GM18498 (cell line): ENCODE data around the gene CCL4L2.
"Not testable (repeated sequence)": the region's sequence is repeated elsewhere in the genome, so short reads cannot be mapped to it uniquely, and the experiment has no call there.

Source experiments
- ATAC-seq: cut with Tn5 transposase; IDR thresholded peaks from one replicate; pipeline ENCODE4 v1.9.1; 2021; ENCODE audit warnings: mild to moderate bottlenecking, moderate library complexity; ENCODE audit not compliant: unreplicated experiment

Gene CCL4L2

DNA sequence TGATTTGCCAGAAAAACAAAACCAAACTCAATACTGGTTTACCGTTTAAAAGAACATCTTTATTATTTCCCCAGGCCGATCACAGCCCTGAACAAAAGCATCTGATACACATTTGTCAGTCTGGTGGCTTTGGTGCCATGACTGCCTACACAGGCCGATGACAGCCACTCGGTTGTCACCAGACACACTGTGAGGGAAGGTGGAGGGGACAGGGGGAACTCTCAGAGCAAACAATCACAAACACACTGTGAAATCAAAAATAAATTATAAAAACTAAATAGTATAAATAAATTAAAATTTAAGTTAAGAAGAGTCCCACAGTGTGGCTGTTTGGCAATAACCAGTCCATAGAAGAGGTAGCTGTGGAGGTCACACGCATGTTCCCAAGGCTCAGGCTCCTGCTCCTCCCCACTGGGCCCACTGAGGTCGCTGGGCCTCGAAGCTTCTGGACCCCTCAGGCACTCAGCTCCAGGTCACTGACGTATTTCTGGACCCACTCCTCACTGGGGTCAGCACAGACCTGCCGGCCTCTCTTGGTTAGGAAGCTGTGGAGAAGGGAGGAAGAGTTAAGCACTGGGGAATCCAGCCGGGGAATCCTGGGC, 15.9 kb upstream of the CCL4L2 start:
- not testable (repeated sequence) for ATAC-seq

DNA sequence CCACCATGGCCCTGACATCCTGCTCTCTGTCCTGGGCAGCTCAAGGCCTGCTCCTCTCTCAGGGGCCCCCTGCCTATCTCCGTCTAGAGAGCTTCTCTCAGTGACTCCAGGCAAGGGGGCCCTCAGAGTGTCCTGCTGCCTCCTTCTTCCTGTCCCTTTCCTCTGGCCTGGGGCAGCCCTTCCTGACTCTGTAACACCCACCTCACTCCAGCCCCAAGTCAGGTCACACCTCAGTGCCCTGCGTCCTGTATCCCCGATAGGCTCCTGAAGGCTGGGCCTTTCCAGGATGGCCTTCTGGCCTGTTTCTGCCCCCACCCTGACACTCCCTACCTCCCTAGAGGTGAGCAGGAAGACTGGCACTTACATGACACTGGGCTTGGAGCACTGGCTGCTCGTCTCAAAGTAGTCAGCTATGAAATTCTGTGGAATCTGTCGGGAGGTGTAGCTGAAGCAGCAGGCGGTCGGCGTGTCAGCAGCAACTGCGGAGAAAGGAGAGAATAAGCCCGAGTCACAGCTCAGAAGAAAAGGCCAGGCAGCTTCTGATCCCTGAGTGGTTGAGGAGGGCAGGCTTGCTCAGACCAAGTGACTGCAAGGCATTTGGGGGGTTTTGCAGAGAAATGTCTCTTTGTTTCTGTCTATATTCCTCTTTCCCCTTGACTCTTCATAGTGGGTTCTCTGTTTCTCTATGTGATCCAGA, 15.3 kb upstream of the CCL4L2 start:
- no peak for ATAC-seq

DNA sequence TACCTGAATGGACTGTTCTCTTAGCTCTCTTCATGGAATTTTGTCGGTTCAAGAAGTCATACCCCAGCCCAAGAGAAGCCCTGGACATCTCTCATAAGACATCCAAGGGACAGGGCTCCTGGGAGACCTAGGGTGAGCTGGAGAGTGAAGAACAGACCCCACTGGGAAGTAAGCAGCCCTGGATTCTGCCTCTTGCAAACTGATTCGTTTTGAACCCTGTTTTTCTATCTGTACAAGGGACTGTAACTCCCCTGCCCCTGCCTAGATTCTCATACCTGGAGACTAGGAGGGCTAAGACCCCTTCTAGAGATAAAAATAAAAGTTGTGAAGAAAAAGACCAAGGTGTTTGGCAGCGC, 14.8 kb upstream of the CCL4L2 start:
- ATAC-seq = peak; percentile 0

DNA sequence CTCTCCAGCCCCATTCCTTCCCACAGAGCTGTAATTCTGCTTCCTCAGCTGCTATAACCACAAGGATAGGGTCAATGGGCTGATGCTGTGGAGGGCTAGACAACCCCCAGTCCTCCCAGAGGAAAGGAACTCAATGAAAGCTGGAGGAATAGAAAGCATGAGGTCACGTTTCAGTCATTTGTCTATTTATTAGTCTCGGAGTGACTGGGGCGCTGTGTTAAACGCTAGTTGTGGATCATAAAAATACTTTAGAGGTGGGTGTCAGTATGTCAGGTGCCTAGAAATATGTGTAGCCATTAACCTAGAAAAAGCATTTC, 13.5 kb upstream of the CCL4L2 start:
- peak; percentile 18 for ATAC-seq

DNA sequence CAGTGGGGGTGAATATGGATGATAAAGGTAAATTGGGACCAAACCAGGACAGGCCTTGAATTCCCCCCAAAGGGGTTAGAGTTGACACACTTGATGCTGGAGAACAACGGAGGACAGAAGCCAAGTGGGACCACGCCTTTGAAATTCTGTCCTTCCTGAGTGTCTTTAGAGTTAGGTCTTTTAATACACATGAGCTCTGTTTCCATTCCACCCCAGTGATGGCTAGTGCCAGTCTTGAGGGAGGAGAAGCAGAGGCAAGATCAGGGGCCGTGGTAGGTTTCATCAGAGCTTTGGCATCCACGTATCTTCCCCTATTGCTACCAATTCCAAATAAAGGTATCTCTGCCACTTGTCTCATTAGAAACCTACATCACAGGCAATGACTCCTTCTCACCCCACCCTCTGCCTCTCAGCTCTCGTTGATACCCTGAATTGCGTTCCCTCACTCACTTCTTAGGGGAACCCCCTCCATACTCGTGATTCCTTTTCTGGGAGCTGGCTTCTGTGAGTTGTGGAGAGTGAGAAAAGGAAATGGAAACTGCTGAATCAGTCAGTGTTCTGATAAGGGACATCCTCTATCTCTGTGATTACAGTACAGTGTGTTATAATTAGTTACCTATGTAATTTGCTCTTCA, 11.9 kb upstream of the CCL4L2 start:
- ATAC-seq = no peak

DNA sequence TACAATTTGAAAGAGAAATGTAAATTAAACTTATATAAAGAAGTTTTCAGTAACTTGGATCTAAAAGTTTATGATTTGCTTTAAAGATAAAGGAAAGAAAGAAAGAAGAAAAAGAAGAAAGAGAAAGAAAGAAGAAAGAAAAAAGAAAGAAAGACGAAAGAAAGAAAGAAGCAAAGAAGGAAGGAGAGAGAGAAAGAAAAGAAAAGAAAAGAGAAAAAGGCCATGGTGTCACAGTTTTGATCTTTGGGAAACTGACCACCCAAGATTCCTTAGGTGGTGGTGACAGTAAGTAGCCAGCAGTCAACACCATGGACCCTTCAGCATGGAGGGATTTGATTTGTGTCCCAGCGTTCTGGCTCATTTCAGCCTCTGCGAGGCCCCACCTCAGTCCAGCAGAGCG, 9.8 kb upstream of the CCL4L2 start:
- ATAC-seq = not testable (repeated sequence)

DNA sequence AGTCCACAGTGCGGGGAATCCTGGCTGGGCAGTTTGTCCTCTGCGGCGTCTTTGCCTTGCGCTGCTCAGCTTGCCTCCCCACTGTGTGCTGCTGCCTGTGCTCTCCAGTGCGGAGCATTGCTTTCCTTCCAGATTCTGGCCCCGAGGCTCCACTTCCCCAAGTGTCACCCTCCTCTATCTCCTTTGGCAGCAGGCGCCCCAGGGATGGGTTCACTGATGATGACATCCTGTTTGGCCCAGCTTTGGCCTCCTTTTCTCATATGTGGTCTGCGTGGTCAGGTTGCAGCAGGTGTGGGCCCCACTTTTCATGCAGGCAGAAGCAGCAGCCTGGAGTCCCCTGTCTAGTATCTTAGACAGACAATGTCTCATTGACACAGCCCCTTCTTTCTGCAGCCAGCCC, 9.4 kb upstream of the CCL4L2 start:
- ATAC-seq = not testable (repeated sequence)

DNA sequence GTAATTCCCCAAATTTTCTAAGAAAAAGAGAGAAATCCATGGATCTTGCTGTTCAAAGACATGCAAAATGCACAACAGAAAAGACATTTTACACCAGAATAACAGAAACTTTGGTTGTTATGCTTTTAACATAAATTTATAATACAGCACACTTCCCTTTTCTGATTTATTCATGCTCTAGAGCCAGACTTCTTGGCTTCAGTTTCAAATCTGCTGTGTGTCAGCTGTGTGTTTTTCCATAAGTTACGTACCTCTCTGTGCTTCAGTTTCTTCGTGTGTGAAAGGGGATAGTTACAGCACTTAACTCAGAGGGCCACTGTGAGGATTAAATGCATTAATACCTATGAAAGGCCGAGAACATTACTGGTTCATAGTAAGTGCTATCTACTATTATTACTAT, 7.5 kb upstream of the CCL4L2 start:
- no peak for ATAC-seq

DNA sequence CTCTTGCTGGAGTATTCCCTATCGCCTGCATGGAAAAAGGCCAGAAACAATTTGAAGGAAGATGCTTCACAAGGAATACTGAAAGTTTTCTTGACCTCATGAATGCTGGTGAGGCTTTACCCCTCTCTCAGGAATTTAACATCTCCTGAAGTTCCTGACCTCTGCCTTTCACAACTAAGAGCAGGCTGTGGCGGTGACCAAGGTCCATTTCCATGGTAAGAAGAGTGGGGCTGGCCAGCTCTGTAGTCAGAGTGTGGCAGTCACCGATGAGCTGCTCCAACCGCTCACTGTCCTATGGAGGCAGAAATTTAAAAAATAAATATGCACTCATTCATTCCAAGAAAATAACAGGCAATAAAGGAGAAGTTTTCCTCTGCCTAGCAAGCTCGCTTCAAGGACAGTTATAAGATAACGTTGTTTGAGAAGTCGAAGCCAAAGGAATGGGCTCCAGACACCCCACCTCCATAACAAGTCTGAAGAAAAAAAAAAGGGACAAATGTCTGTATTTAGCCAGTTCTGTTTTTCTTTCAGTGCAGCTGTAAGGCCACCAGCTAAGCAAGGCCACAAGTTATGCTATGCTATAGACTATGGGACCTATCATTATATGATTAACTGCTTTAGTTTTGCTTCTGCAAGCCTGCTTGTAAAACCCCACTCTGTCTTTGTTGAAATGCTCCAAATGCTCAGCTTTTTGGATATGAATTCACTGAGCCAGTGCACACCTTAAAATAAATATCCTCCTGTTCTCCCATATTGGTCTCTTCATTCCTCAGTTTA, 6.0 kb upstream of the CCL4L2 start:
- no peak for ATAC-seq

DNA sequence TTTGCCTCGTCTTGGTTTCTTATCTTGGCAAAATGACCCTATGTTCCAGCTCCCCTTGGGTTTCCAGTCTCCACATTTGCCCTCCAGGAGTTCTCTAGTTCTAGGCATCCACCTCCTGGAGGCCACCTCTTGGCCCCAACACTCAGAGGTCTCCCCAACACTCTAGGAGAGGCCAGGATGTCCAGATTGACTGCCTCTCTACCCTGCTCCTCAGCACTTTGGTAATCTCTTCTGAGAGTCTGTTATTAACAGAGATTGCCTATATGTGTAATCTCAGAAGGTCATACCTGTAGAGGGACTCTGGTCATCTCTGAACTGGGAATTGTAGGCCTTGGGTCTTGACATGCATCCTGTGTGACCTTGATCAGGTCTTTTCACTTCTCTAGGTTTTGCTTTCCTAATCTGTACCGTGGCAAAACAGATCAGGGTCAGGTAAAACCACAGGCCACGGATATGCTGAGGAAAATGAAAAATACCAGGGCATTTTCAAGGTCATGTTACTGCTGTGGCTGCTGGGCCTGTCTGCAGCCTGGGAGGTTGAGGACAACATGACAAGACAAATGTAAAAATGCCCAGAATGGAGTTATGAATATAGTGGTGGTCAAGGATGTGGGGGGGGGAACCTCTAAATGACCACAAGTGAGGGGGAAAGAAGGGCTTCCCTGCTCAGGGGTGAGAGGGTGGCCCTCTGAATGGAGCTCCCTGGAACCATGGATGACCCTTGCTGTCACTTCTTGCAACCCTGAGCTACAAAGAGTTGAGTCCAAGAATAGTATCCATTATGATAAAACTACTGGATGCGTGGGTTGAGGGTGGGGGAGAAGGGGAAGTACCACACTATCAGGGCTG, 5.0 kb upstream of the CCL4L2 start:
- ATAC-seq = no peak

DNA sequence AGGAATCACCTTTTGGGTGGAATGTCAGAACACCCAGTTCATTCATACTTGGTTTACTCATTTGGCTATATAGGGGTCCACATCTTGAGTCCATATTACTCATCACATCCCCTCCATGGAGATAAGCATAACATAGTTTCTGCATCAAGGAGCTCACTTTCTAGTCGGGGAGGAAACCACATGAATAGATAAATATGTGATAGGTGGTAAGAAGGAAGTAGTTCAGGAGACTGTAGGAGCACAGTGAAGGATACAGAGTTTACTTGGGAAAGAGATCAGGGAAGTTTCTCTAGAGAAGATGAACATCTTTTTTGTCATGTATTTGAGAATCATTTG, 4.4 kb upstream of the CCL4L2 start:
- ATAC-seq = not testable (repeated sequence)

DNA sequence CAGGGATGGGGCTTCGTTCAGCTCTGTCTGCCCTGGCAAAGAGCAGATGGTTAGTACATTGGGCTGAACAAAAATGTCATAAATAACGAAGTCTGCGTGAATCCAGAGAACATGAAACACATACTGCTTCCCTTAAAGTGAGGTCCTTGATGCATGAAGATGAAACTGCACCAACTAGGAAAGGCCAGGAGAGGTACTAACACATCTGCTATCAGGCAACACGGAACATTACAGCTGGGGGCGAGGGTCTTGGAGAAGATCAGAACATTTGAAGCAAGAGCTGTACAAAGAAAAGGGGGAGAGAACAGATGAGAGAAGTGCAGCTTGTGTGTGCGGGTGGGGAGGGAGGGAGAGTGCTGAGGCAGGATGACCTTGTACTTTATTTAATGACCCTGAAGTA, 3.5 kb upstream of the CCL4L2 start:
- not testable (repeated sequence) for ATAC-seq

DNA sequence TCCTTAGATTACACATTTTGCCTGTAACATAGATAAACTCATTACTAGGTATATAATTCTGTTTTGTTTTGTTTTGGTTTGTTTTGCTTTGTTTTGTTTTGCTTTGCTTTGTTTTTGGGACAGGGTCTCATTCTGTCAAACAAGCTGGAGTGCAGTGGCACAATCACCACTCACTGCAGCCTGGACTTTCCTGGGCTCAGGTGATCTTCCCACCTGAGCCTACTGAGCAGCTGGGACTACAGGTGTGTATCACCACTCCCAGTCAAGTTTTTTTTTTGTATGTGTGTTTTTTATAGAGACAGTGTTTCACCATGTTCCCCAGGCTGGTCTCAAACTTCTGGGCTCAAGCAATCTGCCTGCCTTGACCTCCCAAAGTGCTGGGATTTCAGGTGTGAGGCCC, 1.3 kb upstream of the CCL4L2 start:
- ATAC-seq = no peak

DNA sequence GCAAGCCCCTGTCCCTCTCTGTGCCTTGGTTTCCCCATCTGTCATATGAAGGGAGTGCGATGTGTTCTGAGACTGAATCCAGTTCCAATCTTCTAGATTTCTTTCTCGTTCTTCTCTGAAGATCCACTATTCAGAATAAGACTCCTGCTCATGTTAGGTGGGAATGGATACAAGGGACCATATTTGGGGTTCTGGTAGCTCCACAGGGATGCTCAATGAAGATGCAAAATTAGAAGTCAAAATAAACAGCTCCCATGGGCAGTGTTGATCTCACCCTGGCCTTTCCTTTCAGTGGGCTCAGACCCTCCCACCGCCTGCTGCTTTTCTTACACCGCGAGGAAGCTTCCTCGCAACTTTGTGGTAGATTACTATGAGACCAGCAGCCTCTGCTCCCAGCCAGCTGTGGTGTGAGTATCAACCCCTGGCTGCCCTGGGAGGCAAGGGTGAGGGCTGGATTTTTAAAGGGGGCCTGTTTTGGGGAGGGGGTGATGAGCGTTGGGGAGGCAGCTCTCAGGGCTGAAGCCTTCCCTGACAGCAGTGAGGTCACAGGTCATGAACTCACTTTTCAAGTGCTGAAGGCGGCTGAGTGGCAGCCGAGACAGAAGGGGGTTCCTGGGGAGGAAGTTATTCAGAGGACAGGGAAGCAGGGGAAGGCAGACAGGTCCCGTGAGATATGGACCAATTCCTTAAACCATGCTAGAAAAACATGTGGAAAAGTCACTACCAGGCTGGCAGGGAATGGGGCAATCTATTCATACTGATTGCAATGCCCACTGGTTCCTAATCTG, 815 bp downstream of the CCL4L2 start:
- ATAC-seq = not testable (repeated sequence)

DNA sequence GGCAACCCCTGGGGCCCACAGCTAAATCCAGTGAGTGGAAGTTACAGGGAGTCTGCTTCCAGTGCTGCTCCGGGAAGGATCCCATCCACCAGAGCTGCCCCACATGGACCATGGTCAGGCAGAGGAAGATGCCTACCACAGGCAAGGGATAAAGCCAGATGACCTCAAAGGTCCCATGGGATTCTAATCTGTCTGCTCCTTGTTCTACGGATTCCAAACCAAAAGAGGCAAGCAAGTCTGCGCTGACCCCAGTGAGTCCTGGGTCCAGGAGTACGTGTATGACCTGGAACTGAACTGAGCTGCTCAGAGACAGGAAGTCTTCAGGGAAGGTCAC, 1.4 kb downstream of the CCL4L2 start:
- no peak for ATAC-seq

DNA sequence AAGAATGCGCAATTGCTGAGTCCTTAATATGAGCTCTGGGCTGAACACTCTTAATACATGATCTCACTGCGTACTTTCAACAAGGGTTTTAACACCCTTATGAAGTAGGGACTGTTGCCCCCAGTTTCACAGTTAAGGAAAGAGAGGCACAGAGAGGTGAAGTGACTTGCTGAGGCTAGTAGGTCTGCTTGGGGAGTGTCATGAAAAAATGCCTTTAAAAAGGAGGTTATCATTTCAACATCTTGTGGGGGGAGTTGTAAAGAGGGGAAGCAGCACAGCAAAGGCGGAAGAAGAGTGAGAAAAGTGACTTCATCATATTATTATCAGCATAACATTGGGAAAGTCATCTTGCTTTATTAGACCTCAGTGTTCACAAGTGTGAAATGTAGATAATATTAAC, 2.1 kb downstream of the CCL4L2 start:
- no peak for ATAC-seq

DNA sequence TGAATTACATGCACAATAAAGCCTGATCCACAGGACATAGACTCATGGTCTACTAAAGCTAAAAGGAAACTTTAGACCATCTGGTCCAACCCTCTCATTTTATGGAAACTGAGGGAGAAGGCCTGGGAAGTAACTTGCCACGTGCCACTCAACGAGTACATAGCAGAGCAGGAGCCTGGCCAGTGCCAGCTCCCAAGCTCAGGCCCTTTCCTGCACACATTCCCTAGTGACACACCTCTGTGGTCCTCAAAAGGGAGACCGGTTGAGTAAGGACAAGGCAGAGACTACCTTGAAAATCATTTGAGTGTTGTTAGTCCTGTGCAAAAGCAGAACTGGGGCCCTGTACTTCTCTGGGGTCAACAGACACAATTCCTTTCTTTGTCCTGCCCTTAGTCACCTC, 2.8 kb downstream of the CCL4L2 start:
- no peak for ATAC-seq

DNA sequence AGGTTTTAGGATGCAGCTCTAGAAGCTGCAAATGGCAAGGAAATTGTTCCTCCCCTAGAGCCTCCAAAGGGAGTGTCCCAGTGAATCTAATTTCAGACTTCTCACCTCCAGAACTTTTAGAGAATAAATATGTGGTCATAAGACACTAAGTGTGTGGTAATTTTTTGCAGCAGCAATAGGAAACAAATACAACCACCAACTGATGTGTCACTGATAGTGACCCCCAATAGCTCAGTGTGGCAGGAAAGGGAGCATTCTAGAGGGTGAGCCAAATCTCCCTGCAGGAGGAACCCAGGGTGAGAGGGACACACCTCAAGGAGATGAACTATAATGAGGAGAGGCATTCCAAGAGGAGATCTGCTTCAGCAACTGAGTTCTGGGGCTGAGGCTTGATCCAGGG, 4.1 kb downstream of the CCL4L2 start:
- no peak for ATAC-seq

DNA sequence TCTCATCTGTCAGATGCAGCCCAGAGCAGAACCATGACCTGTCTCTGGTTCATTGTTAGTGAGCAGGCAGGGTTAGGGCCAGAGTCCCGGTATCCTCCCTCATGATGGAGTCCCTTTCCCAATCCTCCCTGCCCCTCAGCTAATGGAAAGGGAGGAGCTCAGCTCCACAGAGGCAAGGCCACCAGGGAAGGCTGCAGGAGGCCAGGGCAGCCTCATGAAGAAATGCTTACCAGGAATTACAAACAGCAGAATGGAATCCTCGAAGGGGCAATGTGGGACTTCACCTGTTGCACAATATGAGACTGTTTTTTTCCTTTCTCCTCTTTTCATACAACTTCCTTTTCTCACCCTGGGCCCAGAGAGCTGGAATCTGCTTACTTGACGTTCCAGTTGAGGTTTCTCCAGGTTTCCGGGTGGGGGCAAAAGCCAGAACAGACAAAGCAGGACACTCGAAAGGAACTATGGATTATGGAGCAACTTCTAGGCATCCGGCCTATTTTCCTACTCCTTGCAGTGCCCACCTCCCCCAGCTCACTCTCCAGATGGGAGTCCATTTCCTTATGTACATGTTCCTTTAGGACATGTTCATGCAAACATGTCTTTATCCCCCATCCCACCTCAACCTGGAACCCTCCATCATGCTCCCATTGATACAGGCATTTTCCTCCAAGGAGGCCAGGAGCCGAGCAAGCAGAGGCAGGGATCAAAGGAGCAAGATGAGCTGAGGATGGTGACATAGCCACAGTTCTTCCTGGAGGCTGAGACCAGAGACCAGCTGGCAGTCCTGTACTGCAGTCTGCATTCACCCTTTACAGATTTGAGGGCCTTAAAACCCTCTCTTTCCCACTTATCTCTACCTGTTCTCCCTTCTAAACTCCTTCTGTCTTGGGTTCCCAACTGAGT, 4.8 kb downstream of the CCL4L2 start:
- not testable (repeated sequence) for ATAC-seq
